BE2C (cell line): ENCODE results near the gene SQSTM1.

Experiments used
- DNase-seq: peaks from one replicate; pipeline ENCODE4 v3.0.0-alpha.2; 2020
- H3K27me3 ChIP-seq: fragments of 250-450 bp; sonication (Bioruptor Pico); 2 replicates; pipeline ENCODE4 v1.5.1; 2020; ENCODE audit warnings: mild to moderate bottlenecking
- H3K36me3 ChIP-seq: fragments of 250-450 bp; sonication (Bioruptor Pico); 2 replicates; pipeline ENCODE4 v1.5.1; 2020; ENCODE audit warnings: mild to moderate bottlenecking
- H3K4me1 ChIP-seq: fragments of 250-450 bp; sonication (Bioruptor Pico); 2 replicates; pipeline ENCODE4 v1.5.1; 2020
- H3K4me3 ChIP-seq: 2 replicates; pipeline ENCODE4 v1.5.1; 2011; ENCODE audit warnings: low read depth, low read length
- H3K9me3 ChIP-seq: fragments of 250-450 bp; sonication (Bioruptor Pico); 2 replicates; pipeline ENCODE4 v1.5.1; 2020
- CTCF ChIP-seq: IDR thresholded peaks from 2 replicates; pipeline ENCODE4 v1.5.1; 2012; ENCODE audit warnings: mild to moderate bottlenecking, low read depth, low read length

The SQSTM1 gene

GRCh38 chr5:179860301-179860700 lies 39.6 kb downstream of the SQSTM1 start:
- no peaks in the 10 kb centered on the region for H3K4me1 ChIP-seq
- no peaks in the 10 kb centered on the region; the same call in 1 of the 2 replicates for H3K36me3 ChIP-seq
- no peak overlapping the region for H3K4me3 ChIP-seq
- no peak for DNase-seq
- no peaks in the 10 kb centered on the region for H3K27me3 ChIP-seq
- no peak for TF ChIP-seq CTCF
- no peaks in the 10 kb centered on the region for H3K9me3 ChIP-seq

GRCh38 chr5:179862296-179862695 lies 41.6 kb downstream of the SQSTM1 start:
- no peak for TF ChIP-seq CTCF
- Histone ChIP-seq H3K4me3 (no peak overlapping the region), H3K27me3 (no peaks in the 10 kb centered on the region), H3K9me3 (no peaks in the 10 kb centered on the region), H3K4me1 (no peaks in the 10 kb centered on the region), H3K36me3 (peaks cover 3% of the 10 kb centered on the region)
- no peak for DNase-seq

GRCh38 chr5:179862891-179863290 lies 42.2 kb downstream of the SQSTM1 start:
- Histone ChIP-seq H3K9me3 (no peaks in the 10 kb centered on the region), H3K4me3 (no peak overlapping the region), H3K27me3 (no peaks in the 10 kb centered on the region), H3K36me3 (peaks cover 4% of the 10 kb centered on the region), H3K4me1 (no peaks in the 10 kb centered on the region)
- TF ChIP-seq CTCF, result no peak
- no peak for DNase-seq

GRCh38 chr5:179863449-179864085 lies 42.9 kb downstream of the SQSTM1 start:
- no peaks in the 10 kb centered on the region for H3K9me3 ChIP-seq
- no peak for TF ChIP-seq CTCF
- no peak for DNase-seq
- no peaks in the 10 kb centered on the region for H3K4me1 ChIP-seq
- no peaks in the 10 kb centered on the region for H3K27me3 ChIP-seq
- H3K36me3 ChIP-seq, result peaks cover 4% of the 10 kb centered on the region
- H3K4me3 ChIP-seq, result no peak overlapping the region

- DNase-seq, result no peak
- H3K9me3 ChIP-seq, result no peaks in the 10 kb centered on the region
- no peak overlapping the region for H3K4me3 ChIP-seq
- H3K36me3 ChIP-seq, result peaks cover 4% of the 10 kb centered on the region
- no peaks in the 10 kb centered on the region for H3K27me3 ChIP-seq
- no peak for TF ChIP-seq CTCF
- H3K4me1 ChIP-seq, result no peaks in the 10 kb centered on the region
These were observed 44.0 kb downstream of the SQSTM1 start for GRCh38 chr5:179864686-179865085.

GRCh38 chr5:179865491-179866240 lies 45.0 kb downstream of the SQSTM1 start:
- no peak for TF ChIP-seq CTCF
- Histone ChIP-seq H3K36me3 (peaks cover 8% of the 10 kb centered on the region), H3K27me3 (no peaks in the 10 kb centered on the region), H3K9me3 (no peaks in the 10 kb centered on the region), H3K4me1 (no peaks in the 10 kb centered on the region), H3K4me3 (no peak overlapping the region)
- no peak for DNase-seq
